AG04449 (cell line): ENCODE results near the gene TUBA3D.
"Not testable (repeated sequence)": the region's sequence is repeated elsewhere in the genome, so short reads cannot be mapped to it uniquely, and the experiment has no call there.

ENCODE experiments used
- CTCF ChIA-PET: fragments of 350-600 bp; formaldehyde crosslinking; extraction: SDS; loops from one replicate; lab custom pipeline; 2021; ENCODE audit warnings: antibody characterized with exemption; lab: Yijun Ruan, JAX
- POLR2A ChIA-PET: fragments of 400-600, 350-600 bp; formaldehyde crosslinking; extraction: SDS; loops from one replicate; lab custom pipeline; 2020; ENCODE audit warnings: antibody characterized with exemption, inconsistent platforms; lab: Yijun Ruan, JAX
- DNase-seq: peaks from one replicate; pipeline ENCODE4 v3.0.0-alpha.2; 2010; ENCODE audit warnings: low read depth, low spot score
- H3K4me3 ChIP-seq: 2 replicates; pipeline ENCODE4 v1.5.1; 2011; ENCODE audit warnings: low read depth, mild to moderate bottlenecking, control low read depth, low read length
- CTCF ChIP-seq: IDR thresholded peaks from one replicate; pipeline ENCODE4 v1.5.1; 2011; ENCODE audit warnings: mild to moderate bottlenecking, moderate library complexity, low read length, control low read depth, inconsistent platforms; ENCODE audit not compliant: insufficient read depth; ENCODE audit errors: missing control alignments

TUBA3D gene

GRCh38 chr2:131488306-131489205 lies 12.6 kb downstream of the TUBA3D start:
- H3K4me3 ChIP-seq = no peak overlapping the region
- ChIA-PET CTCF (no interaction called here), POLR2A (no interaction called here)
- TF ChIP-seq CTCF = no peak
- no peak for DNase-seq

- POLR2A ChIA-PET, DNase-seq: not testable (repeated sequence)
- H3K4me3 ChIP-seq = peak overlapping the region; percentile 56
- CTCF ChIA-PET = interaction anchor here (1.9 kb wide), 1 partner anchor 8 kb away, joined by 6 read pairs; no protein-coding TSS in a partner anchor
These were observed 14.9 kb downstream of the TUBA3D start for GRCh38 chr2:131490616-131491468.

- DNase-seq, POLR2A ChIA-PET: not testable (repeated sequence)
- CTCF ChIA-PET = interaction anchor here (1.3 to 2.9 kb wide), 6 partner anchors 8 to 78 kb away, joined by 3 to 18 read pairs (median 14); no protein-coding TSS in a partner anchor
- H3K4me3 ChIP-seq = peak overlapping the region; percentile 56
These were observed 15.5 kb downstream of the TUBA3D start for GRCh38 chr2:131491469-131491836.

- peak within 1 kb of the TSS; percentile 88 for H3K4me3 ChIP-seq
- POLR2A ChIA-PET, DNase-seq: not testable (repeated sequence)
- CTCF ChIA-PET = interaction anchor here (1.0 to 2.9 kb wide), 9 partner anchors 9 to 235 kb away, joined by 3 to 18 read pairs (median 6); no protein-coding TSS in a partner anchor
These were observed 16.1 kb downstream of the TUBA3D start, which contains the start of gene MZT2A for GRCh38 chr2:131492015-131492417. Gene MZT2A (minus strand): TSS chr2:131492397. CDS start chr2:131492376, 21 bp downstream.

- TF ChIP-seq CTCF = peak; percentile 75
- POLR2A ChIA-PET = interaction anchor here (0.7 to 1.4 kb wide), 2 partner anchors 167 to 190 kb away, joined by 3 to 4 read pairs; no protein-coding TSS in a partner anchor
These were observed 16.7 kb downstream of the TUBA3D start for GRCh38 chr2:131492418-131493198.

GRCh38 chr2:131493199-131493968 lies 17.5 kb downstream of the TUBA3D start:
- TF ChIP-seq CTCF = no peak
- ChIA-PET POLR2A (interaction anchor here (0.7 to 1.4 kb wide), 2 partner anchors 166 to 189 kb away, joined by 3 to 4 read pairs; no protein-coding TSS in a partner anchor), CTCF (interaction anchor here (0.6 to 2.9 kb wide), 19 partner anchors 9 to 477 kb away, joined by 3 to 18 read pairs (median 4); no protein-coding TSS in a partner anchor)
- no peak for DNase-seq
- H3K4me3 ChIP-seq = peak overlapping the region; percentile 88

More at GRCh38 chr2:131492418-131493198, 16.7 kb downstream of the TUBA3D start:
- CTCF ChIA-PET = interaction anchor here (0.9 to 2.9 kb wide), 18 partner anchors 9 to 476 kb away, joined by 3 to 18 read pairs (median 4); no protein-coding TSS in a partner anchor
- peak; percentile 47 for DNase-seq
- peak overlapping the region; percentile 88 for H3K4me3 ChIP-seq

GRCh38 chr2:131495506-131495905 lies 19.6 kb downstream of the TUBA3D start:
- H3K4me3 ChIP-seq, DNase-seq, POLR2A ChIA-PET: not testable (repeated sequence)
- CTCF ChIA-PET = interaction anchor here (1.9 kb wide), 1 partner anchor 8 kb away, joined by 5 read pairs; no protein-coding TSS in a partner anchor

GRCh38 chr2:131498321-131498973 lies 22.5 kb downstream of the TUBA3D start:
- POLR2A ChIA-PET, DNase-seq, CTCF ChIA-PET, H3K4me3 ChIP-seq: not testable (repeated sequence)

GRCh38 chr2:131503587-131503986 lies 27.7 kb downstream of the TUBA3D start:
- CTCF ChIA-PET = interaction anchor here (1.9 to 3.3 kb wide), 2 partner anchors 9 to 11 kb away, joined by 5 to 18 read pairs; partner anchors contain the start of gene MZT2A
- POLR2A ChIA-PET, DNase-seq, H3K4me3 ChIP-seq: not testable (repeated sequence)
